HUDEP-2 (cell line): ENCODE results near the gene PSAPL1.

Experiments used
- DNase-seq, 76 experiments: peaks; one replicate each; lab custom pipeline; 2025; ENCODE audit not compliant: unreplicated experiment in 76 of 76; lab: John Stamatoyannopoulos, UW

Gene PSAPL1

DNA sequence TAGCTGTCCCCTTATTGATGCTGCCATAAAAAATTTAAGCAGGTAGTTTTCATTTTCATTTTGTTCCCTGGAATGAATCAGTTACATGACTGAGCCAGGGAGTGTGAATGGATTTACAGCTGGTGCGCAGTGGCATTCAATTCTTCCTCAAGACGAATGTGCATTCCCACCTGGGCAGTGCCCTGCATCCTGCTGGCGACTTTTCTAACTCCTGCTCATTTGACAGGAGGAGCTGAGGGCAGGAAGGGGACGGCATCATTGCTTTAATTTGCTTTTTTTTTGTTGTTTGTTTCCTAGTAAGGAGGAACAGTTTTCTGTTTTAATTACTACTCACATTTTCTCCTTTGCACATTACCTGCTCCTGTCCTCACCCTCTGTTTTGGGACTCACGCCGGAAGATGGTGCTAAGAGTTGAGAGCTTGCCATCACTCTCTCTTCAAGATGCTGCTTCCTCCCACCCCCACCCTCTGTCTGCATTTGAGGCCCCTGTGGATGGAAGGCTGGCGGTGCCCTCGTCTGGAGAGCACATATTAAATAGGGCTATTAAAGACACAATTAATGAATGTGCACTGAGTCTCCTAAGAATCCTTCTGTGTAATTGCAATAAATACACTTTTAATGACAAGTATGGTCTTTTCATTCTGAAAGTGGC is 35.8 kb downstream of the PSAPL1 start:
- no peak for DNase-seq

DNA sequence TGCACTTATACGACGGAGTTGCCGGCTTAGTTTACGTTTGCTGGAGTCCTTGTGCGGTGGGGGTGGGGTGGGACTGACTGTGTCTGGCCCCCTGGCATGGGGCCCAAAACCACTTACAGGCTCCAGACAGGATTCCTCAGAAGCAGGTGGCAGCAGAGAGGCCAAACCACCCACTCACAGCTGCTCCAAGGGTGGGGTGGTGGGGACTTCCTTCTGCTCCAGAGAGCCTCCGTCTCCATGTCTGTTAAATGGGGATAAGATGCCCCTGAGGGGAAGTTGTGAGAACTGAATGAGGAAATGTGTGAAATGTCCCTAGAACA is 36.7 kb downstream of the PSAPL1 start:
- DNase-seq: no peak

DNA sequence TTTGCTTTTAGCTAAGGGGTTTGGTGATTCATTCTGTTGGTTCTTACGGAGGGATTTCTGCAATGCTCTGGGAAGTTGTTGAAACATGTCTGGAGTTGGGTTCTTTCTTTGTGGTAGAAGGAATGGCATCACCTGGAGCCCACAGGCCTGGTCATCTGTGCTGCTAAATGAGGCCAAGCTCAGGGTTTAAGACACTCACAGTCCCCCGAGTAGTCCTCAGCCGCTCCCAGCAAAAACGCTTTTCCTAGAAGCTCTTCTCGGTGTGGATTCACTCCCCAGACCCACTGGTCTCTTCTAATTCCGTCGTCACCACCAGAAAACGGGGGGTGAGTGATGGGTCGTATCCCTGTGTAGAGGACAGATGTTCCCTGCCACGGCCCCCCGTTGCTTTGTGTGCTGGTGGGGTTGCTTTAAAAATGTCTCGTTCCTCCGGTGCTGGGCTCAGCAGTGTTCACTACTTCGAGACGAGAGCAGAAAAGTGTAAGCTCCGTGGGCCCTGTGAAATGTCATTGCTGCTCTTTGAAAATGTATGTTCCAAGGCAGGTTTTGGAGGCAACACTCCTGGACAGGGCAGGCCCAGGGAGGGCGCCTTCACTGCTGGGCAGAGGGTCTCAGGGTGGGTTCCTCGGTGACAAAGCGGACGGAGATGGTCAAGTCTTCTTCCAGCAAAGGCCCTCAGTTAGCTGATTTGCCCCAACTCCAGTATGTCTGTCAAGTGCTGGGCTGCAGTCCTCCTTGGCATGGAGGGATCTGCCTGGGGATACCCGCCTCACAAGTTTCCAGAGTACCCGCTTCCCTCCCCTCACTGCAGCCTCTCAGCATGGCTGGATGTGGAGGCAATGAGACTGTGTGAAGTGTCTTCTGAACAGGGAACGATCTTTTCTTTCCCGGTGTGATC is 37.3 kb downstream of the PSAPL1 start:
- no peak for DNase-seq

DNA sequence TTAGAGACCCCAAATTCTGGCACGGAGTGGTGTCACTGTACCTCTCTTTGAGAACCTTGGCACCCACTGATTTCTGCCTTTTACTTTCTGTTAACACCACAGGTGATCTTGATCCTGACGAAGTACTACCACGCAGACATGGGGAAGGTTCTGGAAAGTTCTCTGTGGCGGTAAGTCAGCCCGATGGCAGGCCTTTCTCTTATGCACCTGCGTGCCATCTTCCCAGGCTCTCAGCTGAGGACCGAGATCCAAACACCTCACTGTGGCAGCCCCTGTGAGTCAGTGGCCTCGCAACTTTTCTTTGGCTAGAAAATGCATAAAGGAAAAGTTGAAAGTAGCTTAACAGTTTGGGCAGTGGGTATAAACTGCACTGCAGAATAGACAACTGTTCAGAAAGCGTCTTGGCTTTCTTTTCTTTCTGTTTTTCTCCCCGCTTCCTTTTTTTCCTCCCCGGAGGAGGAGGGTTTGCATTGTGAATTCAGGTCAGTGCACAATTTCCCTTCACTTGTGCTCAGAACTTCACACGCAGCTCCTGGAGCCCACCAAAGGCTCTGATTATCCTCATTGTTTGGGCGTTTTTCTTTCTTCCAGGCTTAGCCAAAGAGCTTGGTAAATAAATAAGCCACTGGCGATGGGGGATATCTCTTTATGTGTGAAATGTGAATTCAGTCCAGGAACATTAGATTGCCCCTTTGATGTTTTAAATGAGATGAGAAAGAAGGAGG is 38.4 kb downstream of the PSAPL1 start:
- DNase-seq: no peak

DNA sequence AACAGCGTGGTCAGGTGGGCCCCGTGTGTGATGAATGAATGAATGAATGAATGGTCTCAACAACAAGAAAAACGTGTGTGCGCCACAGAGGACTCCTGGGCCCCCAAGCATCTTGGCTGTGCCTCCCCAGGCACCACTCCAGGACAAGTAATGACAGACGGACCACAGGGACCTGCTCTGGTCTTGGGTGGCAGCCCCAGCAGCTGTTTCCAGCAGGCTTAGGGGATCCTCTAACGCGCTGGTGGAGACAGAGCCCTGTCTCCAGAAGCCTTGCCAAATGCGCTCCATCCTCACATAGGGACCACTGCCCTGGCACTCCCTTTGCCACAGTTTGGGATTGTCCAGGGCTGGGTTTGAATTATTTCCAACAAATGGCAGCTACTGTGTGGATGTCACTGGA is 39.1 kb downstream of the PSAPL1 start:
- no peak for DNase-seq

DNA sequence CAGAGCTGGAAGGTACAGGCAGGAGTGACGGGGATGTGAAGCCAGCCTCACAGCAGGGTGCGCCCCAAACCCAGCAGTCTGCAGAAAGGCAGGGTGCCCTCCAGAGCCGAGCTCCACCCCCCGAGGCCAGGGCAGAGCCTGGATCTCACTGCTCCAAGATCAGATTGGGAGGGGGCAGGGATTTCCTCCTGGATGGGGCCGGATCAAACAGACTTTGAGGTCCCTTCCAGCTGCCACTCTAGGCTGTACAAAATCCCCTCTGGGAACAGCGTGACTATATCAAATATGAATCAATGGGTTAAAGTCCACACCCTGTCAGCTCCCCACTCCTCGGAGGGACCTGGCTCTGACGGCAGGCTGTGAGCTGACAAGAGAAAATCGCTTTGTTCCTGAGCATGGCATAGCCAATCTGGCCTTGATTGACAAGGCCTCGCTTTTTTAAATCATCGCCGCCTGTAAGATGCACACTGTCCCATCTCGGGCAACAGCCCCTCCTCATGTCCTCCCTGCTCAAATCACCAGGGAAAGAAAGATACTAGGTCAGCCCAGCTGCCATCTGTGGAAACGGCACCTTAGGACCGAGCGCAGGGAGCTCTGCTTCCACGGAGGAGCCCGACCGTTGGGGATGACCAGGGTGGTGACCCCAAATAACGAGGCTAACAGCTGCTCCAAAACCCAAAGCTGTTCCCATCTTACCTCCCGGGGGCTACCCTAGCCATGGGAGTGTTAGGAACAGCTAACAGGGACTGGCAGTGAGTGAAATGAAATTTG is 39.9 kb downstream of the PSAPL1 start:
- no peak for DNase-seq

DNA sequence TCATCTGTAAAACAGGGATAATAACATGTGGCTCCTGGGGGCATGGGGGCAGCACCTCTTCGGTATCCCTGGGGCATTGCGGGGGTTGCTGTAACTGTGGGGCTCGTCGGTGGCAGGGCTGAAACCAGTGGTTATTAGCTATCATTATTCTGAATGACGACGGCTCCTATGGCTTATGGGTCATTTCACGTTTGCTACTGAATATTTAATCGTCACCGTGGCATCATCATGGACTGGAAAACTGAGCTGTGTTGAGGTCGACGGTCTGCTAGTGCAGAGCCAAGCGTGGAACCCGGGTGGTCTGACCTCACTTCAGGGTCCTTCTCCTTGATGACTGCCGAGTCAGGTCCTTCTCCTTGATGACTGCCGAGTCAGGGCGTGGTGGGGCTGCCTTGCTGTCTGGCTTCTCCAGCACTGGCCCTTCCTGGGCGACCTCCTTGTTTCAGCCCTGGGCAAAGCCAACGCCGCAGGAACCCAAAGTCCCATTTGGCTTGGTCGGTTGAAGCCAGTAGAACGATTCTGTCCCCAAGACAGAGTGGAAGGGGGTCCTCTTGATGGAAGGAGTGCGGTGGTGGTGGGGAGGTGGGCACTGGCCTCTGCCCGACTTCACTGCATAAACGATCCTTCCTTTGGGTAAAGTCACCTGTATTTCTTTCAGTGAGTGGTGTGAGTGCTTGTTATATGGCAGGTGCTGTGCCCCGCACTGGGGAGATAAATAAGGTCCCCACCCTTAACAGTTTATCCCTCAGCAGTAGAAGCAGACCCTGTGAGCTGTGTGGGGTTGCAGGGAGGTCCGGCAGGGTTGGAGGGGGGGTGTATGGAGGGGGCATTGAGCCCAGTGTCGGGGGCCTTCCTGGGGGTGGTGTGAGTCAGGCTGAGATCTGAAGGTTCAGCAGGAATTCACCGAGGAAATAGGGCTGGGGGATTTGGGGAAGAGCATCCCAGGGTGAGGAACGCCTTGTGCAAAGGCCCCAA is 40.8 kb downstream of the PSAPL1 start:
- no peak for DNase-seq

DNA sequence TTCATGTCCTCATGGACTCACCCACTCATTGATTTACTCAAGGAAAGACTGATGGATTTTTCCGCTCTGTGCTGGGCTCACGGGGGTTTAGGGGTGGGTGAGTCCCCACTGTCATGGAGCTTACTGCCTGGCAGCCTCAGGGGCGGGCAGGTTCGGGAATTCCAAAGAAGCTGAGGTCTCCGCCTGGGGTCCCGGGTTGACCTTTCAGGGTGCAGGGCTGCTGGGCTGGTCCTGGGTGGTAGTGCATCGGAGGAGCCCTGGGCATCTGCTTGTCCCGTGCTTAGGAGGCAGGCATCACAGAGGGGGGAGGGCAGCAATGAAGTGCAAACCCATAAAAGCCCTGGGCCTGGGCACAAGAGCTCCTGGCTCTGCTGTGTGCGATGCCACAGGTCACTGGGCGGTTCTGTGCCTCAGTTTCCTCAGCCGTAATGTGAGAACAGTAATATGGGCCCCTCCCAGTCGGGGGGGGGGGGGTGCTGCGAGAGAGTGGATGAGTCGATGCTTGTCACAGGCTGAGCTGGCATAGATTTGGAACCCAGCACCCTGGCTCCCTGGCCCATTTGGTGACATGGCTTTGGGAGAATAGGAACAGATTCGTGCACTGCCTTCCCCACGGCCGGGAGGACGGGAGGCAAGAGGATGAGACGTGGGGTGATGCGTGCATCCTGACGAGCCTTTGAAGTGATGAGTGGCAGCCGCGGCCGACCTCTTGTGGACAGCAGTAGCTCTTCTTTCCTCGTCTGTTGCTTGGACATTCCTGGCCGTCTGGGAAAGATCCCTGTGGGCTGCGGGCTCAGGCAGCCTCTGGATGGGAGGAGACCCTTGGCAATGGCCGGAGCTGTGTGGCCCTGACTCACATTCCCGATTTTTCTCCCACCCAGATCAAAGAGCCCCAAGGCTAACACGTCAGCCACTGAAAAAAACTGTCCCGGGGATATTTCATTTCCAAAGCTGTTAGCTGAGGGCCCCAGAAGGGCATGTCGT is 42.0 kb downstream of the PSAPL1 start:
- no peak for DNase-seq

DNA sequence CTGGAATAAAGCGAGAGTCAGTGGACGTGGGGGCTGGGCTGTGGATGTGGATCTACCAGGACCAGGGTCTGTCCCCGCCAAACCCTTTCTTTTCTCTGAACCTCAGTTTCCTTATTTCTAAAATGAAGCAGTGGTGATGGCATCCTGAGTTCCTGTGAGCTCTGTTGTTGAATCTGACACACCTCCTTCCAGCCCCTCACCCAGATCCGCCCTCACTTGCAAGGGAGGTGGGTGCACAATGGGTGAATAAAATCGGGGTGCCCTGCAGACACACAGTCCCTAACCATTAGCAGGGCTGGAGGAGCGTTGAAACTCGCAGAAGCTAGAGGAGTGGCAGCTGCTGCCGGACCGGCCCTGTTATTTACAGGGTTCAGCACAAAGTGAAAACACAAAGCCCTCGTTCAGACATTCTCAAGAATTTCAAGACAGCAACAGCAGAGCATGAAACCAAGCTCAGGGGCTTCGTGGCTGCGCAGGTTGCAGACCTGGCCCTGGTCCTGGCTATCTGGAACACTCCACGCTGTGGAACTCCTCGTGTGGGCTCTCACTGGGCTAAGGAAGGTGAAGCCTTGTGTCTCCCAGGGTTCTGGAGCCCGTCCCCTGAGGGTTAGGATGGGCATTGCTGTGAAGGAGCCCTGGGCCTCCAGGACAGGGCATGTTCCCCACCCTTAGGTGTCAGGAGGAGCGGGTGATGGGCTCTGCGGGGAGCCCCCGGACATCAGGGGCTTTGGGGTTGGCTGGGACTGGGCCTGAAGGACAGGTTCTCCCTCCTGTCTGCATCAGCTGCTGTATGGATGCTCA is 42.9 kb downstream of the PSAPL1 start:
- DNase-seq: no peak

DNA sequence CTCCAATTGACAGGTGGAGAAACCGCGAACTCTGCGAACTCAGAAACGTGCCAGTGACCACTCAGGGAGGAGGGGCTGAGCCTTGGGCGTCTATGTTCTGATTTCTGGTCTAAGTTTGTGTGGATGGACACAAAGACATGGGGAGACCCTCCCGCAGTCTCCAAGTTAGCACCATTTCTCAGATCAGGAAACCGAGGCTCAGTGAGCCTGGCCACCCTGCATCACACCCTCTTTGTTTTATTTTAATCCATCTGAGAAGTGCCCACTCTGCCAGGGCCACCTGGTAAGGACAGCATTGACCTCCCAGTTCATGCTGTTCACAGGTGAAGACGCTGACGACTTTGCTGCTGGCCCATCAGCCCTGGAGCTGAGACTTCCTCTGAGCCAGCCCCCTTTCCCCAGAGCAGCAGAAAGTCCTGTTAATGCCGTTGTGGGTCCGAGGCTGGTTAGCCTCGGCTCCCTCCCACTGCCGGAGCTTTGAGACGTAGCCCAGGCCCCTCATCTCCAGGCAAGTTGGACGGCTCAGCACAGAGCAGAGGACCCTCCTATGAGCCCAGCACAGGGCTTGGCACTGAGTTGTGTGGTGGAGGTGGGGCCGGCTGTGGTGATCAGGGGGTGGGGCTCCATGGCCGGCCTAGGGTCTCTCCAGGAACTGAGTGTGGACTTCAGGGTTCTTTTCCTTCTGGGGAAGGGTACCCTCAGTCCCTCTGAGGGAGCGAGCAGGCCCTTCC is 43.7 kb downstream of the PSAPL1 start:
- no peak for DNase-seq

DNA sequence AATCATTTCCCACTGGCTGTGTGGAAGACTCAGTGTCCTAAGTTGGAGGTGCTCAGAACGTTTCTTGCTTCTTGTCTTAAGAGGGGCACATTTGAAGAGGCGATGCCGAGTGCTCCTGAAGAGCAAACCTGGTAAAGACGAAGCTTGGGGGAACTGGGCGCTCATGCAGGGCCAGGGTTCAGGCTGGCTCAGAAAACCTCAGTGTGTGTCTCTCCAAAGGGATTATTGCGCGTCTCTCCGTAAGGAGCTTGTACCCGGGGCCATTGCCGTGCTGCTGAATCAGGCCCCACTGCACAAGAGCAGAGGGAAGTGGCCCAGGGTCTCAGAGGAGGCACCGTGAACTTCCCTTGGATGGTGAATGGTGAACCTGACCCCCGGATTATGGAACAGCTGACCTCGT is 44.4 kb downstream of the PSAPL1 start:
- no peak for DNase-seq

DNA sequence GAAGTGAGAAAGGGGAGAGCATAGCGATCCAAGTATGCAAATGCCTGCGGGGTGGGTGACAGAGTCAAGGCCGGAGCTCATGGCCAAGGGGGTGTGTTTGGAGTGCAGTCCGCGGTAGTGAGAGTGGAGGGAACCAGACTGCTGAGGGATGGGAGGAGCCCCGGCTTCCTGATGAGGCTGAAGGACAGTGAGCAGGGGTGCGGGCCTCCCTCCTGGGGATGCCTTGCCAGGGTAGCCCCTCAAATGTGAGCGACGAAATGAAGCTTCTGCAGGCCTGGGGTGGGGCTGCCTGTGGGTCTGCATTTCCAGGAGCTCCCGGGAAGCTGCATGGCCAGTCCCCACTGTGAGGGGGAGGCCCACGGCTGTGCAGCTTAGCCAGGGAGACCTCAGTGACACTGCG is 45.0 kb downstream of the PSAPL1 start:
- DNase-seq: no peak

DNA sequence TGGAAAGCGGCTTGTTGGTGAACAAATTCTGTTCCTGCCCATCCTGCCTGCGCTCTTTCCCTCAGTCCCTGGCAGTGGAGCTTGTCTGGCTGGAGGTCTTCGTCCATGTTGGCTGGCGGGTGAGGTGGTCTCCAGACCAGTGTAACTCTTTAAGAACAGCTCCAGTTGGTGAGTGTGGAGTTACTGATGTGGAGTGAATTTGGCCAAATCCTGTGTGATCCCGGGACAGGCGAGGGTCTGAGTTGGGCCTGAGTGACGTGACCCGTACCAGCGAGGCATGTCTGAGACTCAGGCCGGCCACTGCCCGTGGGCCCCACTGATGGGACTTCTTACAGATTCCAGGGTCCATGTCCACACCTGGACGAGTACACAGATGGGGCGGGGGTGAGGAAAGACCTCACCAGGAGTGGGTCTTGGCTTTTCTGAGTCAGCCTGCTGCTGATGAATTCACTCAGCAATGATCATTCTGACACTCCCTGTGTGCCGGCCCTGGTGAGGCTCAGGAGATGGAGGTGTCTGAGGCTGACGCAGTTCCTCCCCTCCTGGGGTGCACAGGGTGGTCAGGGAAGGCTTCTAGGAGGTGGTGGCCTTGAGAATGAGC is 45.5 kb downstream of the PSAPL1 start:
- DNase-seq: no peak

DNA sequence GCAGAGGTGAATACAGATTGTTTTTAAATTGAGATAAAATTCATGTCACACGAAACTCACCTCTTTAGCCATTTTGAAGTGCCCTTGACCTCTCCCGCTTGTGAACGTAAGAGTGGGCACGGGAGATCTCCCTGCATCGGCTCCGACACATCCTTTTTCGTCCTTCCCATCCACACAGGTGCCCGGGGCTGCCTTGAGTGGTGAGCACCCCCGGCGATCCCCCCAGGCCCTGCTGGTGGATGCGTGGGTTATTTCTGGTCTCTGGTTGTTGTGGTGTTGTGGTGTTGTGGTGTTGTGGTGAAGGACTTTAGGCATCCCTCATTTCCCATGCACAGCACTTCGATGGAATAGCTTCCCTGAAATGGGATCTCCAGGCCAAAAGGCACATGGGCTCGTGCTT is 46.1 kb downstream of the PSAPL1 start:
- no peak for DNase-seq

DNA sequence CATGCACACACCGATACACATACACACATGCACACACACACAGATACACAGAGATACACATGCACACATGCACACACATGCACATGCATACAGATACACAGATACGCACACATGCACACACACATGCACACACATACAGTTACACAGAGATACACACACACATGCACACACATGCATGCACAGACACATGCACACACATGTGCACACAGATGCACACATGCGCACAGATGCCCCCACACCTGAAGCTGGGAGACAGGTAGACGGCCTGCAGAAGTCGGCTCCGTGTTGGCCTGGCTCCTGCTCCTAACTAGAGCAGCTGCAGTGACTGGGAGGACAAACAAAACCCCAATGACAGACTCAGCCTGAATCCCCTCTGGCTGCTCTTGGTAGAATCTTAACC is 46.8 kb downstream of the PSAPL1 start:
- DNase-seq: no peak

DNA sequence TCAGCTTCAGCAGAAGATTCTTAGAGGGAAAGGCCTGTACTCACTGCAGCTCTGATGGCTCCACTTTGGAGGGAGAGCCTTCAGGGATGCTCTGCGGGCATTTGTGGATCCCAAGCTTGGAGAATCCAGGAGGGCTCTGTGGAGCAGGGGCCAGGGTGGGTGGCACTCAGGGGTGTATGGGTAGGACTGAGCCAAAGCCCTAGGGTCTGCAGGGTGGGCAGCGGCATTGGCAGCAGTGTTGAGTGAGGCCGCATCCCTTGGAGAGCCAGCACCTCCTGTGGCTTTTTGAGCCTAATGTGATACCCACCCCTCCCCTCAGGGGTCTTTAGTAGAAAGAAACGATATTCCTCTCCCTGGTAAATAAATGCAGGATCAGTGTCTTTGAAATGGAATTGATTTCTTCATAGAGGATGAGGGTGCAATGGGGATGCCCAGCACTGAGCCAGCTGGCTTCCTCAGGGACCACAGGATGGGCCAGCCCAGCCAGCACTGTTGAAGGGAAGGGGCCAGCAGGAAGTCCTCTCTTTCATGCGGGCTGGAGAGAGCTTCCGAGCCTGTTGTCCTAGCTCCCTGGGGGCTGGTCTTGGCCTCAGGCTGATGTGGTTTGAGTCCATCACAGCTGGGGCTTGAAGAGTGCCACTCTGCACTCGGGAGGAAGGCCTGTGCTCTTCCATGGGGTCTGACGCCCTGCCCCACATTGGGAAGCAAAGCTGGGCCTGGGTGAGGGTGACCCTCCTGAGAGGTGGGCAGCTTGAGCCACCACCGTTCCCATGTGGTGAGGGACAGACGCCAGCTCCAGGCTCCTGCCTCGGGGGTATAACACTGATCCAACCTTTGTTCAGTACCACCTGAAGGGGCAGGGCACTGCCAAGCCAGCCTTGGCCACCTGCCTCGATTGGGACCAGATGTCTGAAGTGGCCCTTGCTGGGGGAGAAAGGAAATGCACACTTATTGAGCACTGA is 49.5 kb downstream of the PSAPL1 start:
- no peak for DNase-seq
